ENCODE measurements around the gene ARHGAP45.

GRCh38 chr19:1067341-1067957, 482 bp downstream of the ARHGAP45 start:
- TF ChIP-seq POLR2AphosphoS5 (IDR thresholded peaks at IDR 0.05) (no peak), POLR2A (IDR thresholded peaks at IDR 0.05) (no peak)

All from gastroesophageal sphincter (tissue), 2 donors.